ENCODE data around the gene BTC. TPM values are rescaled to one million over a fixed set of nuclear protein-coding genes. Genes with fewer than 3 reads are reported as not detected.

The BTC gene
- polyA plus RNA-seq, 3 donors: 4.7 to 5.7 (median 5.6) TPM

Other genes starting within 250 kb of the BTC start
- gene PARM1, start 138.6 kb upstream of the BTC start, polyA plus RNA-seq (ENCODE audit: insufficient read length in 3 of 3): 10 to 100 TPM; 52.3 to 67.7 (median 56.9) TPM

Data from renal pelvis (tissue), 3 donors.